Pulmonary artery endothelial cell (primary cell): Measurements from ENCODE around the gene CTTNBP2. TPM values are rescaled to one million over a fixed set of nuclear protein-coding genes. Genes with fewer than 3 reads are reported as not detected.

Experiments used
- DNase-seq: peaks from one replicate; pipeline ENCODE4 v3.0.0-alpha.2; 2011; ENCODE audit warnings: low read depth, low spot score
- total RNA-seq: library from RNA; depleted of rRNA; stranded (reverse); fragments of >200 nt; gene quantifications from 2 replicates; pipeline ENCODE4 v1.2.3, GENCODE V29; 2014

Gene CTTNBP2
- total RNA-seq, 1 donor from 2014 or later: not detected

DNA sequence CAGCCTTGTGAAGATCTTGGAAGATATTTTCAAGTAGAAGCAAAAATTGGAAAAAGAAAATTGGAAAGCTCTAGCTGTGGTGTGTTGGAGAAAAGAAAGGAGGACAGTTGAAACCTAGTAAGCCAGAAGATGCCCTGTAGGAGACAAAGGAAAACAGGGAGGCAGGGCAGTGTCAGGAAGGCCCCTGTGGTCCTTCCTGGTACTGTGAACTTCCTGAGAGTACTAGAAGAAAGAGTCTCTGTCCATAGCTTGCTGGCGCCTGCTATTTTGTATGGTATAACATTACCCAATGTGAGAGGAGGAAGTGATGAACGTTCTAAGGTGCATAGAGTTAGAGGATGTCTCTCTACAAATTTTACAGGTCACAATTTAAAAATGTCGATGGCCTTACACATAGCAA is 183.1 kb downstream of the CTTNBP2 start:
- no peak for DNase-seq

DNA sequence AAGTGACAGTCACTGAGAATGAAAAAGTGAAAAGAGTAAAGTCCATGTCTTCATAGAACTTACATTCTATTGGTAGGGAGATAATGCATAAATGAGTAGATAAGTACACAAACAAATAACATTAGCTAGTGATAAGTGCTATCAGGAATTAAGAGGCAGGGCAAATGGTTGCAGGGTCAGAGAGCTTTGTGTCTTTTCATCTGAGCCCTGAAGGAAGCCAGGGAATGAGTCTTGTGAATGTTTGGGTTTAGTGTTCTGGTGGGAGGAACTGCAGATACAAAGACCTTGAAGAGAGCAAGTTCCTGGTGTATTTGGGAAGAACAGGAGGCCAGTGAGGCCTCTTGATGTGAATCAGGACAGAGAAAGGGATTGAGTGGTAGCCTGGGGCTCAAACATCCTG is 183.8 kb downstream of the CTTNBP2 start:
- DNase-seq: no peak

DNA sequence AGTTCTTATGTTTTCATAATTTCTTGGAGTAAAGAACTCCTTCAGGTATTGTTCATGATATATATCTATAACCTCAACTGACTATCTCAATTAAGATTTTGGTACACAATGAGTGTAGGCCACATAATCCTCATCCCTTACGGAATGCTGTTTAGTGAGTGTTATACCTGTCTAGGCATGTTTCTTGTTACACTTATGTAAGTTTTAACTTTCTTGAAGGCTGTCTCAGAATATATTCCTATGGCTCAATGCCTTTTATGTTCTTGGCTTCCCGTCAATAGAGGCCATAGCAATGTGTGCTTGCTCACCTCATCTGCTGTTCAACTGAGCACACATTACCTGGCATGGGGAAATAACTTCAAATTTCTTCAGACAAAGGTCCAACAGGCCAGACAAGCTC is 185.1 kb downstream of the CTTNBP2 start:
- no peak for DNase-seq

DNA sequence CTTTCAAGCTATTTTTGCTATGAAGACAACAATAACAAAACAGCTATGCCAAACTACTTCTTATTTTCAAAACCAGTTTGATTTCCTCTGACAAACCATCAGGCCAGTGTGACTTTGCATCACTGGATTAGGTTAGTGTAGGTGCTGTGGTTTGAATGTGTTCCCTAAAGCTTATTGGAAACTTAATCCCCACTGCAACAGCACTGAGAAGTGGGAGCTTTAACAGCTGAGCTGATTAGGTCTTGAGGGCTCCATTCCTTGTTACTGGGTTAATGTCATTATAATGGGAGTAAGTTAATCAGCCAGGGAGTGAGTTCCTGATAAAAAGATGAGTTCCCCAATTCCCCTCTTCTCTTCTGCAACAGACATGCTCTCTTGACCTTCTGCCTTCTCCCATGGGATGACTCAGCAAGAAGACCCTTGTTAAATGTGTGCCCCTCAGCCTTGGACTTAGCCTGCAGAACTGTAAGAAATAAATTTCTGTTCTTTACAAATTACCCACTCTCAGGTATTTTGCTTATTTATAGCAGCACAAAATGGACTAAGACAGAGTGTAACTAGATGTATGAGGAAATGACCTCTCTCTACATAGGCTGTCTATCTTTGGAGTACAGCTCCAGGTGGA is 186.8 kb downstream of the CTTNBP2 start:
- DNase-seq: no peak

DNA sequence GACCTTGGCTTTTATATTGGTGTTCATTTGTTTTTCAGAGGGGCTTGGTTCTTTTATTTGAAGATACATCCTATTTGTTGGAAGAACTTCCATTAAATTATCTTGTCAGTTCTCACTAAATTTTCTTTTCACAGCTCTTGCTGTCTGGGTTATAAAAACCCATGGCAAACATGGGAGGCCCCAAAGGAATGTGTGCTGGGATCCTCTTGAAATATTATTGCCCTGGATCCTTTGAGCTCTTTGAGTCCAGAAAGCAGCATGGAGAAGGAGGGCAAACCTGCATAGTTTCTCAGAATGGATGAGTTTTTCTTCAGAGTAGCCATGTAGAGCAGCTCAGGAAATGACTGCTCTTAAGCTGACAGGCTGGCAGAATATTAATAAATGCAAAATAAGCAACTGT is 187.4 kb downstream of the CTTNBP2 start:
- DNase-seq: no peak

DNA sequence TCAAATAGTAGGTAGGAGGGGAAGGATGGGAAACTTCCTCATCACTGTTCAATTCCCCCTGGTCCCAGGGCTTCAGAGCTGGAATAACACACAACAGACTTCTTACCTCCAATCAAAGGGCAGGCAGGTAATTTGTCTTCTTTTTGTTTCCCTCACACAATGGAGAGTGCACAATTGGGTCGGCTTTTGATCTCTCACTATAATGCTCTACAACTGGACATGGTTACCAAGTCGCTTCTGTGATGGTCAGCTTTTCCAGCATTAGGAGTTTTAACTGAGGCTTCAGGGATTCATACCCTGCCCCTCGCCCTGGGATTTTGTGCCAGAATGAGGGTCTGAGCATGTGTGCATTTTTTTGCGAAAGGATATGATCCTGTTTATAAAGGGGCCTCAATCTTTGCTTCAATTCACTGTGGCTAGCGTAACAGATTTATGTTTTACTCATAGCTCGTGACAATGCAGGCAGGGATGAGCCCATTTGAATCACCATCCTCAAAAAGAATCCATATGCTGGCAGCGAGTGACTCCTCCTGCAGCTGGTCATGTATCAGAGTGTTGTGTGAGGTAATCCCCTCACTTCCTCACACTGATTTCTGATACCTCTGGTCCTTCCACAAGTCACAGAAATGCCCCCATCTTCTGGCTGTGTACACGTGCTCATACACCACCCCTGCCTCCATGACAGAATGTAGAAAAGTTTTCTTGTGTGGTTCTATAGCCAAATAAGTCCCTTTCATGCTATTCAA is 189.6 kb downstream of the CTTNBP2 start:
- DNase-seq: no peak

DNA sequence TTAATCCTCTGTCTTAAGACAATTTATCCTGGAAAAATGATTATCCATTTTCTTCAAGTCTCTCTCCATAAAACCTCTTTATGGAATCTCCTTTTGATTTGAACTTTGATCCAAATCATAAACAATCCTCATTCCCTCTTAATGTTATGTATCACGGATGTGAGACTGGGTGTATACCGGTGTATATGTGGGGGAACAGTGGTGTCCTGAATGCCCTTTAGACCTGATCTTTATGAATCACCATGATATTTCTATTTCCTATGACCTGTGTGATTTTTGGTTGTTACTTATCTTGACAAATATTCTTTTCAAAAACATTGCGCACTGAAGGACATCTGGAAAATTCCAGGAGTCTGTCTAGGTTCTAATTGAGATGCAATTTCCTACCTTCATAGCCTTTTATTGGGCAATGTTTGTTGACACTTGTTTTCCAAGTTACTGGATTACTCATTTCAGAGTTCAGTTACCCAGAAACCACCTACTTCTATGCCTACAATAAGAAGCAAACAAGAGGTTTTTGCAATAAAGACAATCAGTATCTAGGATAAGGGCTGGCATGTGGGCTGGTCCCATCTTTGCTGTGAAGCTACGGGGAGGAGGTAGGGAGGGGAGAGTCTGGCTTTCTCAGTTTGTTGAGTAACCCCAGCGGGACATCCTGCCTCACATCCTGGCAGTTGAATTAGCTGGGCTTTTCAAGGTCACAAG is 190.4 kb downstream of the CTTNBP2 start:
- no peak for DNase-seq

DNA sequence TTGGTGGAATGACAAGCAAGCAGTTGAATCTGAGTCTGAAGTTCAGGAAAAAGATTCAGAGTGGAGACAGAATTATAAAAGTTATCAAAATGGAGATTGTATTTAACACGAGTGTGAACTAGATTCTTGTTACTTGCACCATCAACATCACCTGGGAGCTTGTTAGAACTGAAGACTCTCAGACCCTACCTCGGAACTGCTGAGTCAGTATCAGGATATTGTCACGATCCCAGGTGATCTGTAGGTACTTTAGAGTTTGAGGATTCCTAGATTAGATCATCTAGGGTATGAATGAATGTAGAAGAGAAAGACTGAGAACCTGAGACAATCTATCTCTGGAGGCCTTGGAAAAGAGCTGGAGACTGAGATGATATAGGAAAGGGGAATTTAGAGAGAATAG is 194.1 kb downstream of the CTTNBP2 start:
- DNase-seq: no peak

DNA sequence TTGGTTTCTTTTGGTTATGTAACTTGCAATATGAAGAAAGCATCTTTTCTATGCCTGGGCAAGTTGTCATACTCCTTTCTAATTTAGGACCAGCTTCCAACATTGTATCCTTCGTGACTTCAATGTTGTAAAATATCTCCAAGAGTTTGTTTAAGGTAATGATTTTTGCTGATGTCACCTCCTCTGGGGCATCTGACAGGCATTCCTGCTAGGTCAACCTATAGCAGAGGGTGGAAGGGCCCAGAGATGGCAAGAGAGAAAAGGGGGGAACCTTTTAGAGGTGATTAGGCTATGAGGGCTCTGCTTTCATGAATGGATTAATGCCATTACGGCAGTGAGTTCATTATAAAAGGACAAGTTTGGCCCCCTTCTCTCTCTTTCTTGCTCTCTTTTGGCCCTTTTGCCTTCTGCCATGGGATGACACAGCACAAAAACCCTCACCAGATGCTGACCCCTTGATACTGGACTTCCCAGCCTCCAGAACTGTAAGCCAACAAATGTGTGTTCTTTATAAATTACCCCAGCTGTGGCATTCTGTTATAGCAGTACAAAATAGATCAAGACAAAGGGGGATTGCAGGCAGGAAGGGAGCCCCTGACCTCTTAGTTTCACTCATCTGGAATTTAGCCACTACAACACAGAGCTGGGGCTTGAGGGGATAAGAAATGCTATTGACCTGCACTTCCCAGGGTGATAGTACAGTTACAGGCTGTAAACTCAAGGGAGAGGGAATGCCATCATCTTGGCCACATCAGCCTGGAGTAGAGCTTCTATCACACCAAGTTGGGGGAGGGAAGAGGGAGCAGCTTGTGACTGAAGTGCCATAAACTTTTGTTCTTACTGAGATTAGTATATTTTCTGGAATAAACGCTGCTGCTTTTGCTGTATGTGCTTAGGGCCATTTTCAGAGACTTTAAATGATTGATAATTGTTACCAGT is 197.5 kb downstream of the CTTNBP2 start:
- DNase-seq: no peak

DNA sequence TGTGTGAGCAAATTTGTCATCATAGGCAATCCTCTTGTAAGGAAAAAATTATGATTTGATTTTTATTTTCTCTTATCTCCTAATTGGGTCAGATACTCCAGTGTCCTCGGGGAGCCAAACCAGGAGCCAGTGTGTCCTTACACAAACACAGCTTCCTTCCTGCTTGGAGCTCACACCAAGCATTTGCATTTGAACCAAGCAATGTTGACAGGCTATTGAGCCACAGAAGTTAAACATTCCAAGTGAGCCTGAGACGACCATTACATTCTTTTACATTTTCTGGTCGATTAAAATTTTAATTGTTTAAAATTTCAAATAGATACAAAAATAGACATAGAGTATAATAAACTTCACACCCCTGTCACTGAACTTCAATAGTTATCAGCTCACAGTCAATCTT is 198.6 kb downstream of the CTTNBP2 start:
- no peak for DNase-seq

DNA sequence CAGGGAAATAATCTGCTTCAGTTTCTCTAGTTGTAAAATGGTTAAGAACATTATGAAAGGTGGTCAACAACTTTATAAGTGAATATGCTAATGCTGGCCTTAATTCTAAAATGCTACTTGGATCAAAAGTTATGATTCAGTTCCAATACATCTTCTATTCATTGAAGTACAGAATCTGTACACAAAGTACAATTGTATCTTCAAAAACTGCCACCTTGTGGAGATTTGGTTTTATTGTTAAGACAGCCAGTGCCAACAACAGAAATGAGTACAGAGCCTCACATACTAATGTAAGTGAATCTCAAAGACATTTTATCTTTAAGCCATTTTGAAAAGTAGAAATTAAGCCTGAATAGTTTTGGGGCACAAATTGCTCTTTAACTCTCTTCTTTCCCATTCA is 199.4 kb downstream of the CTTNBP2 start:
- DNase-seq: peak; percentile 11

DNA sequence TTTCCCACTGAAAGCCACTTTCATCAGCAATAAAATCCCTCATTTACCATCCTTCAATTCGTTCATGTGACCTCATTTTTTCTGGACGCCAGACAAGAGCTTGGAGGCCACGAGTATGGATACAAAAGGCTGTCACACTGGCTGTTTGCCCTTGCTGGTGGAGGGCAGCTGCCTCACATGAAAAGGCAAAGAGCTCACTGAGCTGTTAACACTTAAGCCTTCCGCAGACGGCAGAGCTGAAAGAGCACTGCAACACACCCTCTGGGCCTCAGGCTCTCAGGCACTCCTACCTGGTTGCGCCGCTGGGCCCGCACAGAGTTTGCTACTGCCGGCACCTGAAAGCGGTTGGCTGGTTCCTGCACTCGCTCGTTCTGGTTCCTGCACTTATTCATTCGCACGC is 199.9 kb downstream of the CTTNBP2 start:
- DNase-seq: no peak

DNA sequence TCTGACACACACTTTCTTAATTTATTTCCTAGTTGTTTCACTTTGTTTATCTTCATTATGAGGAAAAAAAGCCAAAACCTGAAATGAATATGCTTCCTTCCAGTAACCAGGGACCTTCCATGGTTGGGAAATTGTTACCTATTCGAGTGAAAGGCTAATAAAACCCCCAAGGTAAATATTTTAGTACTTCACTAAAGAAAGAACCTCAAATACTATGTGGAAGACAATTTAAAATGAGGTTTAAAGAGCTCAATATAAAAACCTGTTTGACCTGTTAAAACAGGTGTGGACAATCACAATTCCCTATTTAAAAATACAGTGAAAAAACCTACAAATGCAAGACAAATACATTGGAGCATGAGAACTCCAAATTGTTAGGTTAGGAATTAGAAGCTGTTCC is 200.8 kb downstream of the CTTNBP2 start:
- no peak for DNase-seq

DNA sequence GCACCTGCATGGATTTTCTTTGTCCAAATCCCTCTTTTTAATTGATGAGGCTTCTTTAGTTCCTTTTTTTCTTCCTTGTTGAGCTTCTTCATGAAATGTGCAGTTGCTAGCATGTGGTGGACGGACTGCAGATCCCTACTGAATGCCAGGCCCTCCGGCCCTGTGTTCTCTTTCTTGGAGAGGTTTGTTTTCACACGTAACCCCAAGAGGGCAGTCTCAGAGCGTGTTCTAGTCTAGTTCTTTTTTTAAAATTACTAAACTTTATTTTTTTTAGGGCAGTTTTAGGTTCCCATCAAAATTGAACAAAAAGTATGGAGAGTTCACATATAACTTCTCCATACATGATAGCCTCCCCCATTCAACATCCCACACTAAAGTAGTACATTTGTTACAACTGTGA is 203.4 kb downstream of the CTTNBP2 start:
- no peak for DNase-seq

DNA sequence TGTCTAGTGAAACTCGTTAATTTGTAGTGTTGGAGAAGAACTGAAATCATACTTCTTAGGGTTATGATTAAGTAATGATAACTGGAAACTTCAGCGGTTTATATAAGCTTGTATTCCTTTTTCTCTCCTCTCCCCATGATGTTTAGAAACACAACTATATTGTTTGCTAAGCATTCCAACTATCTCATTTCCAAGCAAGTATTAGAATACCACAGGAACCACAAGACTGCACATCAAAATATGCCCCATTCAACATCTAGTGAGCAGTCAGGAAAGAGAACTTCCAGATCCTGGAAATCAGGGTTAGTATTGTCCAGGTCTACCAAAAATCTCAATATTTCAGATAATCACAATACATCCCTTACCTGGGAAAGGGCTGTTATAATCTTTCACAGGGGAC is 205.8 kb downstream of the CTTNBP2 start:
- no peak for DNase-seq

DNA sequence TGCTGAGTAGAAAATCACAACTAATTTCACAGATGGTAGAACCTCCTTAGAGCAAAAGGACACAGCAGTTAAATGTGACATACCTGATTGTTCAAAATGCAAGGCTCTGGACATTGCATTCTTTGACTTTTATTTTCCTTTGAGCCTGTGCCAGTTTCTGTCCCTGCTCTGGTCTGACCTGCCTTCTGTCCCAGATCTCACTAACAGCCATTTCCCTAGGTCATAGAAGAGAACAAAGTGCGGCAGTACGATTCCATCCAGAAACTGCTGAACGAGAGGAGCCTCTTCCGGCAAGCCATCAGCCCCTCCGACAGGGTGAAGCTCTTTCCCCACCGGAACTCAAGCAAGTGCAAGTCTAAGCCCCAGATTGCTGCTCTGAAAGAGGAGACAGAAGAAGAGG is 206.6 kb downstream of the CTTNBP2 start:
- DNase-seq: no peak

DNA sequence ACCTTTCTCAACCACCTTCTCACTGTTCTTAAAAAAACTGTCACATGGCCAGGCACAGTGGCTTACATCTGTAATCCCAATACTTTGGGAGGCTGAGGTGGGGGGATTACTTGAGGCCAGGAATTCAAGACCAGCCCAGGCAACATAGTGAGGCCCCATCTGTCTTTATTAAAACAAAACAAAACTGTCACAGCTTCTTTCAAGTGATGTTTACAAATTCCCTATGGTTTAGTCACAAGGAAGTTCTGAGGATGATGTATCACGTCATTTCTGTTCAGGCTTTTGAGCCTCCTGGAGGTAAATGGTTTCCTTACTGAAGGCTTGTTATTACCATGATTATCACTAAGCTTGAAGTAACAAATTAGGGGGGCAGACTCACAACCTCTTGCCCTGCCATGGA is 207.2 kb downstream of the CTTNBP2 start:
- DNase-seq: peak; percentile 32

DNA sequence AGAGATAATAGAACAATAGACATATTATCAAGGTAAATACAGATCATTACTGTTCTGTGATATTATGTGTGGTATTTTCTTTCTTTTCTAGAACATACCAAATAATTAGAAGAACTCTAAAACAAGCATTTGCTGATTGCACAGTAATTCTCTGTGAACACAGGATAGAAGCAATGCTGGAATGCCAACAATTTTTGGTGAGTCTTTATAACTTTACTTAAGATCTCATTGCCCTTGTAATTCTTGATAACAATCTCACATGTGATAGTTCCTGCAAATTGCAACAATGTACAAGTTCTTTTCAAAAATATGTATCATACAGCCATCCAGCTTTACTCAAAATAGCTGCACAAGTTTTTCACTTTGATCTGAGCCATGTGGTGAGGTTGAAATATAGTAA is 207.9 kb downstream of the CTTNBP2 start:
- DNase-seq: no peak

DNA sequence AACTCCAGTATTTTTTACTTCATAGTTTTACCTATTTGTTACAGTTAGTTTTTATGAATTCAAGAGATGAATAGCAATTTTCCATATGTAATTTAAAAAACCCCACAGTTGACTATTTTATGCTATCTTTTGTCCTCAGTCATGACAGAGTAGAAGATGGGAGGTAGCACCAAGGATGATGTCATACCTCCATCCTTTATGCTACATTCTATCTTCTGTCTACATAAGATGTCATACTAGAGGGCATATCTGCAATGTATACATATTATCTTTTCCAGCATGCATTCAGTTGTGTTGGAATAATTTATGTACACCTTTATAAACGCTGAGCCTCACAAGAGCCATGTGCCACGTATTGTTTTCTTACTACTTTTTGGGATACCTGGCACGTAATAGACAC is 209.2 kb downstream of the CTTNBP2 start:
- DNase-seq: no peak

DNA sequence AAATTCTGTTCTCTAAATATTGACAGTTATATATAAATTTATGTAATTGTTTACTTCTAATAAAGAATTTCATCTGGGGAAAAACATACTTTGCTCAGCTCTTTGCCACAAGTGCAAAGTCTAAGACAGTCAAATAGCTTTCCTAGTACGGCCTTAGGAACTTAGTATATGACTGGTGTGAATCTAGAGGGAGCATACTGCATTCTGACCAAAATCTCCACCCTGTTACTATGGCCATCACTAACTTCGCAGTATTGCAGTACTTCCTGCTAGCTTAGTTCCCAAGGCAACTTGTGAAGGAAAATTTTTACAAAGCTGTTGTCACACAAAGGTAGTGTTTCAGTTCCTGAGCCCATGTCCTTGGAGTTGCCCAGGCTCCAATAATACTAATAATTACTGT is 211.9 kb downstream of the CTTNBP2 start:
- DNase-seq: no peak
